Activated T-cell treated with anti-CD3 and anti-CD28 coated beads, Interleukin-2, amount 50 U/mL, for 4 hours (primary cell): ENCODE measurements around the gene MYOM3. TPM values are rescaled to one million over a fixed set of nuclear protein-coding genes. Genes with fewer than 3 reads are reported as not detected.

ENCODE experiments used
- ATAC-seq, 2 donors: fragments of 200-7000 bp; cut with Tn5 transposase; one replicate each; pipeline ENCODE4 v1.10.0; 2021
- DNase-seq: peaks from one replicate; pipeline ENCODE4 v3.0.0-alpha.2; 2020
- H3K27me3 Mint-ChIP-seq: one replicate; pipeline ENCODE4 v1.8.0; 2021; ENCODE audit warnings: low read depth, mixed read lengths
- H3K36me3 Mint-ChIP-seq: one replicate; pipeline ENCODE4 v1.8.0; 2022; ENCODE audit warnings: mixed read lengths; ENCODE audit not compliant: insufficient read depth
- H3K4me1 Mint-ChIP-seq: one replicate; pipeline ENCODE4 v1.8.0; 2021; ENCODE audit warnings: low read depth, mixed read lengths
- H3K4me3 Mint-ChIP-seq: one replicate; pipeline ENCODE4 v1.8.0; 2021; ENCODE audit warnings: mild to moderate bottlenecking, moderate library complexity, mixed read lengths
- H3K9me3 Mint-ChIP-seq: one replicate; pipeline ENCODE4 v1.8.0; 2021; ENCODE audit warnings: mixed read lengths
- total RNA-seq, 3 donors: library from RNA; stranded (reverse); gene quantifications; one replicate each; pipeline ENCODE4 v1.2.1, GENCODE V29; 2021

Gene MYOM3
- total RNA-seq, 3 donors from 2014 or later: not detected

DNA sequence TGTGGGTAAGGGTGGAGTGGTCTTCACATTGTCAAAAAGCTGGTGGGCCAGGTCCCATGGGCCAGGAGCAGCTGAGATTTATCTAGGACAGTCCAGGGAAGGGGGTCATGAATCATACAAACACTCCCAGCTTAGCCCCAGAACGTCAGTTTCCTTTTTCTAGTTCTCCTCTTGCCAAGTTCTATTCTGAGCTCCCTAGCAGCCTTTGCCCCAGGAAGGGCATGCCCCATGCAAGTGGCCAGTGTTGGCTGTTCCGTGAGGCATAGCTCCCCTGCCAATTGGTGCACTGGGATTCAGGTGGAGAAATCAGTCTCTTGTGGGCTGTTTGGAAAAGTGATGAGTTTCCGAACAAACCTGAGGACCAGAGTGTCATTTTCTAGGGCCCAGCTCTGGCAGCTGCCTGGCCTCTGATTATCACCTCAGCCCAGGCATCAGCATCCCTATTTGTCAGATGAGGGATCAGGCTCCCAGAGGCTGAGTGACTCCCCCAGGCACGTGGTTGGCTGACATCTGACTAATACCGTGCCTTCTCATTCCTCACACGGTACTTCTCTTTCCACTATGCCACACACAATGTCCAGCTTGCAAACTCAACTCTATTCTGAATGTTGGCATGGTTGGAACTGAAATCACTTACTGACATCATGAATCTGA is 14.2 kb upstream of the MYOM3 start:
- Mint-ChIP-seq H3K27me3 (peaks cover 6% of the 10 kb centered on the region), H3K9me3 (peaks cover 10% of the 10 kb centered on the region), H3K36me3 (no peaks in the 10 kb centered on the region), H3K4me3 (no peak overlapping the region), H3K4me1 (no peaks in the 10 kb centered on the region)
- no peak for DNase-seq
- ATAC-seq: no peak

DNA sequence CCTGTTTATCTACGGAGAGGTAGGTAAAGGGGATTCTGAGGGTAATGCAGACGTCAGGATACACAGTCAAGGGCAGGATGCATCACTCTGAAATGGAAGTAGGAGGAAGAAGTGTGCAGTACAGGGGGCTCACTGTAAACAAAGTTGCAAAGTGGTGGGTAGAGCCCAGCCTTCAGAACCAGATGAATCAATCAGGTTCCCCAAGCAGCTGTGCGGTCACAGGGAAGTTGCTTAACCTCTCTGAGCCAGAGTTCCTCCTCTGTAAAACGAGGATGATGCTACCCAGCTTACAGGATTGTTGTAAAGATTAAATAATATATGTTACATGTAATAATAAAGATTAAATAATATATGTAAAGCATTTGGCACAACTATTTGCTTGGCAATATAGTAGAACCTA is 13.5 kb upstream of the MYOM3 start:
- peaks cover 8% of the 10 kb centered on the region for H3K9me3 Mint-ChIP-seq
- peaks cover 9% of the 10 kb centered on the region for H3K27me3 Mint-ChIP-seq
- H3K4me3 Mint-ChIP-seq: no peak overlapping the region
- no peaks in the 10 kb centered on the region for H3K4me1 Mint-ChIP-seq
- no peak for DNase-seq
- ATAC-seq: no peak
- H3K36me3 Mint-ChIP-seq: no peaks in the 10 kb centered on the region

DNA sequence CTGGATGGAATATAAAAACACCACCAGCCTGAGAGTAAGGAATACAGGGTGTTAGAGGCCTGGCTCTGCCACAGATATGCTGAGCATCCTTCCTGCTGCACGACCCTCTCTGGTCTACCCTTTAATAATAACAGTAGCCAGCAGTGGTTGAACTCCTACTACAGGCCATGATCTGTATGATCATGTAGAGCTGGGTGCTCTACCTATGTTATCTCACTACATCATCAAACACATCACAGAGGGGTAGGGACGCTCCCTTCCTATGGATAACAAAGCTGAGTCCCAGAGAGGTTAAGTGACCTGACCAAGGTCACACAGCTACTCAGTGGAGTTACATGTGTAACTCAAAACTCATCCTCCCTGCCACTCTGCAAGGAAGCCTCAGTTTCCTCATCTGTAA is 13.0 kb upstream of the MYOM3 start:
- Mint-ChIP-seq H3K4me3 (no peak overlapping the region), H3K9me3 (peaks cover 4% of the 10 kb centered on the region), H3K4me1 (no peaks in the 10 kb centered on the region), H3K27me3 (peaks cover 9% of the 10 kb centered on the region), H3K36me3 (no peaks in the 10 kb centered on the region)
- DNase-seq (no peak), ATAC-seq (no peak)

DNA sequence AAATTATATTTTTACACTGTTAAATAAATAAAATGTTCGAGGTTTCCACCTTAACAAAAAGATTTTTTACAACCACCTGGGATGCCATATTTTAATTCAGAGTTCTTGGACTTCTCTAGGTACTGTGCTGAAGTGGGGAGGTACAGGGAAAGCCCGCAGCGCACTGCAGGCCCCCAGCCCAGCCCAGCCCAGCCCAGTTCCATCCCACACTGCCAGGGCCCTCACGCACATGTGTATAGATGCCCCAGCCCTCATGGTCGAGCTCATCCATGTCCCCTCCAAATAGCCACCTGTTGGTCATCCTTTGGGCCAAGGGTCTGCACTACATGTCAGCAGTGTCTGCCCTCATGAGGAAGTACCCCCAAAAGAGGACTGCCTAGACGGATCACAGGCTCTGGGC is 11.7 kb upstream of the MYOM3 start:
- H3K4me1 Mint-ChIP-seq: no peaks in the 10 kb centered on the region
- no peaks in the 10 kb centered on the region for H3K9me3 Mint-ChIP-seq
- H3K36me3 Mint-ChIP-seq: no peaks in the 10 kb centered on the region
- no peak for ATAC-seq
- peaks cover 9% of the 10 kb centered on the region for H3K27me3 Mint-ChIP-seq
- no peak overlapping the region for H3K4me3 Mint-ChIP-seq
- DNase-seq: no peak

GRCh38 chr1:24122776-24123175 is 10.8 kb upstream of the MYOM3 start:
- no peak overlapping the region for H3K4me3 Mint-ChIP-seq
- H3K27me3 Mint-ChIP-seq: peaks cover 12% of the 10 kb centered on the region
- no peak for ATAC-seq
- no peaks in the 10 kb centered on the region for H3K36me3 Mint-ChIP-seq
- no peaks in the 10 kb centered on the region for H3K4me1 Mint-ChIP-seq
- no peaks in the 10 kb centered on the region for H3K9me3 Mint-ChIP-seq
- no peak for DNase-seq

DNA sequence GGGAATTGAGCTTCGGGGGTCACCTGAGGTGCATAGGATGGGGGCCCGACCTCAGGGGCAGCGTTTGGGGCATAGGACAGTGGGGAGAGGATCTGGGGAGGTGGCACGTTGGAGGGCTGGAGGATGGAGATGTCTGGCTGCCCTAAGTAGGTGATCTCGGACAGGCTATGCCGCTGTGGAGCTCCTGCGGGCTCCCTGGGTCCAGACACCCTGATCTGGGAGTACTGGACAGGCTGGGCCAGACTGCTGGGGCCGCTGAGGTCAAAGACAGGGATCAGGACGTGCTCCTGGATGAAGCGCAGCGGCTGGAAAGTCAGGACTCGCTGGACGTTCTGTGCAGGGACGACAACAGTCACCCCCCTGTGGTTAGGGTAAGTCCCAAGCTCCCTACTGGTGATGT is 9.5 kb upstream of the MYOM3 start:
- no peak overlapping the region for H3K4me3 Mint-ChIP-seq
- DNase-seq (no peak), ATAC-seq (no peak)
- no peaks in the 10 kb centered on the region for H3K4me1 Mint-ChIP-seq
- no peaks in the 10 kb centered on the region for H3K9me3 Mint-ChIP-seq
- H3K36me3 Mint-ChIP-seq: no peaks in the 10 kb centered on the region
- H3K27me3 Mint-ChIP-seq: peaks cover 19% of the 10 kb centered on the region

- Mint-ChIP-seq H3K36me3 (no peaks in the 10 kb centered on the region), H3K27me3 (peaks cover 24% of the 10 kb centered on the region), H3K4me3 (no peak overlapping the region), H3K4me1 (no peaks in the 10 kb centered on the region), H3K9me3 (no peaks in the 10 kb centered on the region)
- DNase-seq (no peak), ATAC-seq (no peak)
These were observed 9.0 kb upstream of the MYOM3 start for GRCh38 chr1:24120965-24121364.

DNA sequence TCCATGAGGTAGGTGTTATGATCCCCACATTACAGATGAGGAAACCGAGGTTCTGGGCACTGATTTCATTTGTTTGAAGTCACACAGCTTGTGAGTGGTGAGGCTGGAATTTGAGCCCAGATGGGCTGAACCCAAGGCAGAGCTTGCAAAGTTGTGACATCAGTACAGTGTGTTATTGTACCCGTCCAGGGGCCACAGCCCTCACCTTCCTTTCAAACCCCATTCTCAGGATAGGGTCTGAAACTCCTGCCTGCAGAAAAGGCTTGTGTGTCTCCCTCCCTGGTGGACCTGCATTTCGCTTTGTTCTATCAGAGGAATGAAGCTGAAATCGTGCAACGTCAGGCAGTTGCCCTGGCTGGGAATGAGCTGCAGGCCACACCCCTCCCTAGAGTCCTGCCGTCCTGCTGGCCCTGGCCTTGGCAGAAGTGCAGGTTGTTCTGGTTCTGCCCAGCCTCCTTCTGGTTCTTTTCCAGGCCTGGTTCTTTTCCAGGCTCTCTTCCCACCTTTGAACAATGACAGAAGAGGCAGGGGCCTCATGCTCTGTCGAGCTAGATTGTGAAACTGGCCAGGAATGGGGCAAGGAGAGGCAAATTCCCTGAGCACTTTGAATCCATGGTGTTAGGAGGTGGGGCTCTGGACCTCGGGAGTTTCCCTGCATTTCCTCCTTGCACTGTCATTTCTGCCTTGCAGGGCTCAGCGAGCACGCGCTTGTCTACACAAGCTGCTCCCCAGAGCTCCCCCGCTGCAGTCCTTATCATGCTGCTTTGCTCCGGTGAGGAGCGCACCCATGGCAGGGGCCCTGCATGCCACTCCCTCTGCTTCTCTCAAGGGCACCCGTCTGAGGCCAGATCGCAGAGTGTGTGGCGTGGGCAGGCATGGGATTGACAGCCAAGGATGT is 8.2 kb upstream of the MYOM3 start:
- Mint-ChIP-seq H3K9me3 (no peaks in the 10 kb centered on the region), H3K27me3 (peaks cover 29% of the 10 kb centered on the region), H3K36me3 (no peaks in the 10 kb centered on the region), H3K4me3 (no peak overlapping the region), H3K4me1 (no peaks in the 10 kb centered on the region)
- DNase-seq (no peak), ATAC-seq (no peak)

- H3K27me3 Mint-ChIP-seq: peaks cover 33% of the 10 kb centered on the region
- H3K4me1 Mint-ChIP-seq: no peaks in the 10 kb centered on the region
- H3K4me3 Mint-ChIP-seq: no peak overlapping the region
- DNase-seq (no peak), ATAC-seq (no peak)
- H3K9me3 Mint-ChIP-seq: no peaks in the 10 kb centered on the region
- no peaks in the 10 kb centered on the region for H3K36me3 Mint-ChIP-seq
These were observed 7.5 kb upstream of the MYOM3 start for GRCh38 chr1:24119489-24119858.

GRCh38 chr1:24118410-24119242 is 6.7 kb upstream of the MYOM3 start:
- H3K4me1 Mint-ChIP-seq: no peaks in the 10 kb centered on the region
- H3K9me3 Mint-ChIP-seq: no peaks in the 10 kb centered on the region
- H3K4me3 Mint-ChIP-seq: no peak overlapping the region
- no peaks in the 10 kb centered on the region for H3K36me3 Mint-ChIP-seq
- peaks cover 36% of the 10 kb centered on the region for H3K27me3 Mint-ChIP-seq
- no peak for DNase-seq
- no peak for ATAC-seq

GRCh38 chr1:24117722-24118409 is 5.9 kb upstream of the MYOM3 start:
- Mint-ChIP-seq H3K4me3 (no peak overlapping the region), H3K36me3 (no peaks in the 10 kb centered on the region)

DNA sequence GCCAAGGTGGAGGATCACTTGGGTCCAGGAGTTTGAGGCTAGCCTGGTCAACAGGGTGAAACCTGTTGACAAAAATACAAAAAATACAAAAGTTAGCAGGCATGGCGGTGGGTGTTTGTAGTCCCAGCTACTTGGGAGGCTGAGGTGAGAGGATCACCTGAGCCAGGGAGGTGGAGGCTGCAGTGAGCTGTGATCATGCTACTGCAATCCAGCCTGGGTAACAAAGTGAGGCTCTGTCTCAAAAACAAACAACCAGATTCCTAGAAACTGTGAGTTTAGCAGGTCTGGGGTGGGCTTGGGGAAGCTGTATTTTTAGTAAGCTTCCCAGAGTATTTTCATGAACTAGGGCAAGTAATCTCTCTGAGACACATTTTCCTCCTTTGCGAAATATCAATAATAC is 5.2 kb upstream of the MYOM3 start:
- Mint-ChIP-seq H3K27me3 (peaks cover 41% of the 10 kb centered on the region), H3K36me3 (no peaks in the 10 kb centered on the region), H3K4me3 (no peak overlapping the region), H3K9me3 (no peaks in the 10 kb centered on the region), H3K4me1 (peaks cover 3% of the 10 kb centered on the region)
- DNase-seq (no peak), ATAC-seq (no peak)

More at GRCh38 chr1:24117722-24118409, 5.9 kb upstream of the MYOM3 start:
- H3K27me3 Mint-ChIP-seq: peaks cover 36% of the 10 kb centered on the region
- DNase-seq: no peak
- no peaks in the 10 kb centered on the region for H3K9me3 Mint-ChIP-seq
- peak in 1 of 2 donors; percentile 25 for ATAC-seq
- no peaks in the 10 kb centered on the region for H3K4me1 Mint-ChIP-seq

- DNase-seq: no peak
- no peak overlapping the region for H3K4me3 Mint-ChIP-seq
- H3K4me1 Mint-ChIP-seq: peaks cover 3% of the 10 kb centered on the region
- no peaks in the 10 kb centered on the region for H3K9me3 Mint-ChIP-seq
- peaks cover 35% of the 10 kb centered on the region for H3K27me3 Mint-ChIP-seq
- ATAC-seq: no peak
- H3K36me3 Mint-ChIP-seq: no peaks in the 10 kb centered on the region
These were observed 2.8 kb upstream of the MYOM3 start for GRCh38 chr1:24114753-24115152.

GRCh38 chr1:24113641-24114033 is 1.7 kb upstream of the MYOM3 start:
- Mint-ChIP-seq H3K27me3 (peaks cover 35% of the 10 kb centered on the region), H3K4me3 (no peak overlapping the region), H3K4me1 (peaks cover 3% of the 10 kb centered on the region), H3K36me3 (no peaks in the 10 kb centered on the region), H3K9me3 (no peaks in the 10 kb centered on the region)
- ATAC-seq (no peak), DNase-seq (no peak)
